ENCODE data around the gene PYM1. TPM values are rescaled to one million over a fixed set of nuclear protein-coding genes. Genes with fewer than 3 reads are reported as not detected.

The PYM1 gene
- total and polyA plus RNA-seq, 2 of the 13 experiments (the other 11 are each of a cell fraction or from before 2014, with no cell fraction given): 44.0 to 51.8 TPM

DNA sequence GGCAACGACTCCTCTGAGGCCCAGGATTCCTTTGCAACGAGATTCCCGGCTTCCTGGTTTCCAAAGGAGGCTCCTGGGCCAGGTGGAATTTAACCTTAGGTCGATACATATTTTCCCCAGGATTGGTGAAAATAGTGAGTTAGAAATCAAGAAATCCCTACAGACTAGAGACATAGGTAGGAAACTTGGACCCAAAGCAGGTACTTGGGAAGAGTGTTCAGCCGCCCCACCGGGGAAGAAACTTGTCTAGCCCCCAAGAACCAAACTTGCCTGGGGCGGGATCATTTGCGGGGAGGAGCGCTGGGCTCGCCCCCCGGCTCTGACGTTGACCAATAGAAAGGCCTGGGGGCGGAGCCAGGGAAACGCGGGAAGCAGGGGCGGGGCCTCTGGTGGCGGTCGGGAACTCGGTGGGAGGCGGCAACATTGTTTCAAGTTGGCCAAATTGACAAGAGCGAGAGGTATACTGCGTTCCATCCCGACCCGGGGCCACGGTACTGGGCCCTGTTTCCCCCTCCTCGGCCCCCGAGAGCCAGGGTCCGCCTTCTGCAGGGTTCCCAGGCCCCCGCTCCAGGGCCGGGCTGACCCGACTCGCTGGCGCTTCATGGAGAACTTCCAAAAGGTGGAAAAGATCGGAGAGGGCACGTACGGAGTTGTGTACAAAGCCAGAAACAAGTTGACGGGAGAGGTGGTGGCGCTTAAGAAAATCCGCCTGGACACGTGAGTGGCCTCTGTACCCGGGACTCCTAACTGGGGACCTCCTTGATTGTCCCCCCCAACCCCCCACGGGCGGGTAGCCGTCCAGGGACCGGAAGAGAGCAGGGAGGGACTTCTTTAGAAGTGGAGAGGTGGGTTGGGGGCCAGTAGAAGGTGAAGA, 39.0 kb upstream of the PYM1 start, which contains the start of gene CDK2 (continued):
- TF ChIP-seq ZNF816 (CRISPR knock-in tag; IDR thresholded peaks at IDR 0.05; ENCODE audit: borderline replicate concordance) (no peak), ZNF691 (CRISPR knock-in tag; IDR thresholded peaks at IDR 0.05; ENCODE audit: borderline replicate concordance, low read depth) (no peak), SETDB1 (CRISPR knock-in tag; IDR thresholded peaks at IDR 0.05; ENCODE audit: borderline replicate concordance) (no peak), THYN1 (CRISPR knock-in tag; IDR thresholded peaks at IDR 0.05; ENCODE audit: borderline replicate concordance, low read depth) (no peak), ZNF296 (CRISPR knock-in tag; conservative IDR thresholded peaks at IDR 0.05) (no peak), NR2F2 (IDR thresholded peaks at IDR 0.05; ENCODE audit: borderline replicate concordance, low read depth) (no peak), ZEB1 (IDR thresholded peaks at IDR 0.05; ENCODE audit: insufficient replicate concordance, low read depth) (no peak), ZNF558 (CRISPR knock-in tag; IDR thresholded peaks at IDR 0.05; ENCODE audit: borderline replicate concordance) (no peak), PRPF4 (IDR thresholded peaks at IDR 0.05; ENCODE audit: low read depth, low read length, poor library complexity, severe bottlenecking) (no peak), ZNF776 (CRISPR knock-in tag; IDR thresholded peaks at IDR 0.05) (no peak), ZSCAN21 (CRISPR knock-in tag; IDR thresholded peaks at IDR 0.05; ENCODE audit: borderline replicate concordance) (no peak), ETS1 (CRISPR knock-in tag; IDR thresholded peaks at IDR 0.05) (no peak), RBFOX2 (IDR thresholded peaks at IDR 0.05; ENCODE audit: low read depth, low read length) (peak; percentile 67), RBAK (CRISPR knock-in tag; IDR thresholded peaks at IDR 0.05) (no peak), ZBTB33 (CRISPR knock-in tag; IDR thresholded peaks at IDR 0.05) (no peak), GRHL1 (CRISPR knock-in tag; conservative IDR thresholded peaks at IDR 0.05) (no peak), SRSF1 (optimal IDR thresholded peaks at IDR 0.05; ENCODE audit: low read depth, low read length) (peak; percentile 67)
- TF ChIP-seq, protein P1, sequence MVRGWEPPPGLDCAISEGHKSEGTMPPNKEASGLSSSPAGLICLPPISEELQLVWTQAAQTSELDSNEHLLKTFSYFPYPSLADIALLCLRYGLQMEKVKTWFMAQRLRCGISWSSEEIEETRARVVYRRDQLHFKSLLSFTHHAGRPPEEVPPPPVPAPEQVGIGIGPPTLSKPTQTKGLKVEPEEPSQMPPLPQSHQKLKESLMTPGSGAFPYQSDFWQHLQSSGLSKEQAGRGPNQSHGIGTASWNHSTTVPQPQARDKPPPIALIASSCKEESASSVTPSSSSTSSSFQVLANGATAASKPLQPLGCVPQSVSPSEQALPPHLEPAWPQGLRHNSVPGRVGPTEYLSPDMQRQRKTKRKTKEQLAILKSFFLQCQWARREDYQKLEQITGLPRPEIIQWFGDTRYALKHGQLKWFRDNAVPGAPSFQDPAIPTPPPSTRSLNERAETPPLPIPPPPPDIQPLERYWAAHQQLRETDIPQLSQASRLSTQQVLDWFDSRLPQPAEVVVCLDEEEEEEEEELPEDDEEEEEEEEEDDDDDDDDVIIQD (CRISPR knock-in tag; IDR thresholded peaks at IDR 0.05; ENCODE audit: low read depth): no peak
- TF ChIP-seq, protein P2, sequence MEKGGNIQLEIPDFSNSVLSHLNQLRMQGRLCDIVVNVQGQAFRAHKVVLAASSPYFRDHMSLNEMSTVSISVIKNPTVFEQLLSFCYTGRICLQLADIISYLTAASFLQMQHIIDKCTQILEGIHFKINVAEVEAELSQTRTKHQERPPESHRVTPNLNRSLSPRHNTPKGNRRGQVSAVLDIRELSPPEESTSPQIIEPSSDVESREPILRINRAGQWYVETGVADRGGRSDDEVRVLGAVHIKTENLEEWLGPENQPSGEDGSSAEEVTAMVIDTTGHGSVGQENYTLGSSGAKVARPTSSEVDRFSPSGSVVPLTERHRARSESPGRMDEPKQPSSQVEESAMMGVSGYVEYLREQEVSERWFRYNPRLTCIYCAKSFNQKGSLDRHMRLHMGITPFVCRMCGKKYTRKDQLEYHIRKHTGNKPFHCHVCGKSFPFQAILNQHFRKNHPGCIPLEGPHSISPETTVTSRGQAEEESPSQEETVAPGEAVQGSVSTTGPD (CRISPR knock-in tag; IDR thresholded peaks at IDR 0.05): no peak

All from HepG2 (cell line).